GM12872 (cell line): ENCODE results near the gene HIPK2.

Experiments used
- TF ChIP-seq, protein P1 (sequence below): IDR thresholded peaks from 3 replicates; pipeline ENCODE4 v1.5.1; 2011; ENCODE audit warnings: low read depth, mild to moderate bottlenecking, low read length, moderate library complexity; ENCODE audit not compliant: insufficient read depth

HIPK2 gene

DNA sequence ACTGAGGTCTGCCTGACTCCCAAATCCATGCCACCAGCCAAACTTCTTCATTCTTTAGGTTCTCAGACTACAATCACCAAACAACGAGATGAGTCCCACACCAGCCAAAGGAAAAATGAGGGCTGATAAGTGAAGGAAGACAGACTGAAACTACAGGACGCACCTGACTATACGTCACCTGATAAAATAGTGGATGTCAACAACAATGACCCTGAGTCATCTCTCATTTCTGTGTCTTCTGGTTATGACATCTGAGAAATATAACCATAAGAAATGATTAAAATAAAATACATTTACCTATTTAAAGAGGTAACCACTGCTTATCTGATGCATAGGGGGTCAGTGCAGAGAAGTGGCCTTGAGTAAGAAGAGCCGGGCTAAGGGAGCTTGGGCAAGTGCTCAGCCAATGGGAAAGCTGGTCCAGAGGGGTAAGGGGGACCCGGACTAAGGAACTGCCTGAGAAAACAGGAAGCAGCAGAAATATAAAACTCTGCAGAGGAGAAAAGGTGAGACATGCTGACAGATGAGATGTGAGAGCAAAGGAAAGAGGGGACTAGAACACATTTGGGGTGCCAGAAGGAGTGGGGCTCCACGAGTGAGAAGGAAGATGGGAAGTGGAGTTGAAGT lies 51.8 kb downstream of the HIPK2 start:
- TF ChIP-seq, protein P1, sequence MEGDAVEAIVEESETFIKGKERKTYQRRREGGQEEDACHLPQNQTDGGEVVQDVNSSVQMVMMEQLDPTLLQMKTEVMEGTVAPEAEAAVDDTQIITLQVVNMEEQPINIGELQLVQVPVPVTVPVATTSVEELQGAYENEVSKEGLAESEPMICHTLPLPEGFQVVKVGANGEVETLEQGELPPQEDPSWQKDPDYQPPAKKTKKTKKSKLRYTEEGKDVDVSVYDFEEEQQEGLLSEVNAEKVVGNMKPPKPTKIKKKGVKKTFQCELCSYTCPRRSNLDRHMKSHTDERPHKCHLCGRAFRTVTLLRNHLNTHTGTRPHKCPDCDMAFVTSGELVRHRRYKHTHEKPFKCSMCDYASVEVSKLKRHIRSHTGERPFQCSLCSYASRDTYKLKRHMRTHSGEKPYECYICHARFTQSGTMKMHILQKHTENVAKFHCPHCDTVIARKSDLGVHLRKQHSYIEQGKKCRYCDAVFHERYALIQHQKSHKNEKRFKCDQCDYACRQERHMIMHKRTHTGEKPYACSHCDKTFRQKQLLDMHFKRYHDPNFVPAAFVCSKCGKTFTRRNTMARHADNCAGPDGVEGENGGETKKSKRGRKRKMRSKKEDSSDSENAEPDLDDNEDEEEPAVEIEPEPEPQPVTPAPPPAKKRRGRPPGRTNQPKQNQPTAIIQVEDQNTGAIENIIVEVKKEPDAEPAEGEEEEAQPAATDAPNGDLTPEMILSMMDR, result no peak

DNA sequence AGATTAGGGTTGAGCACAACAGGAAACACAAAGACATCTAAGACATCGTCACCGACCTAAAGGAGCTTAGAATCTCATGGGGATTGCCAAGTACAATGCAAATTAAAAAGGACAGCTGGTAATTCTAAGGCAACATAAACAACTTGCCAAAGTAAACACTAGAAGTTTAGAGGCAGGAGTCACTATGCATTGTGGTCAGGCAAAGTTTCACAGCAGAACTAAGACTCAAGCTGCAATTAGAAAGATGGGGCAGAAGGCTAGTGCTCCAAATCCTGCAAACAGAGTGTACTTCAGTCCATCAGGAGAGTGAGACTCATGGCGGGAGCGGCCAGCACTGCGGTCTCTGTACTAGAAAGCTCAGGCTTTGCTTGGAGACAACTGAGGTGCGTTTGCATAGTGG lies 52.7 kb downstream of the HIPK2 start:
- TF ChIP-seq, protein P1, result no peak

DNA sequence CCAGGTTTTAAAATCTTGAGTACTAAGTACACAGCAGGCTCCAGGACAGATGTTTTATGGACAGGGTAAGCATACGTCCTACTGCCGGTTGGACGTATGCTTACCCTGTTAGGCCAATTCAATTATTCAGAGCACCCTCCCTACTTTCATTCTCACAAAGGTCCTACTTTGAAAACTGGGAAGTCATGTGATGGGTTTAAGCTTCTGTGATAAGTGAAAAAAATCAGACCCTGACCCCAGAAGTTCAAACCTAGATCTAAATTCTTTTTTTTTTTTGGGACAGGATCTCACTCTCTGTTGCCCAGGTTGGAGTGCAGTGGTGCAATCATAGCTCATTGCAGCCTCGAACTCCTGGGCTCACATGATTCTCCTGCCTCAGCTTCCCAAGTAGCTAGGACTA lies 55.2 kb downstream of the HIPK2 start:
- TF ChIP-seq, protein P1, result no peak

DNA sequence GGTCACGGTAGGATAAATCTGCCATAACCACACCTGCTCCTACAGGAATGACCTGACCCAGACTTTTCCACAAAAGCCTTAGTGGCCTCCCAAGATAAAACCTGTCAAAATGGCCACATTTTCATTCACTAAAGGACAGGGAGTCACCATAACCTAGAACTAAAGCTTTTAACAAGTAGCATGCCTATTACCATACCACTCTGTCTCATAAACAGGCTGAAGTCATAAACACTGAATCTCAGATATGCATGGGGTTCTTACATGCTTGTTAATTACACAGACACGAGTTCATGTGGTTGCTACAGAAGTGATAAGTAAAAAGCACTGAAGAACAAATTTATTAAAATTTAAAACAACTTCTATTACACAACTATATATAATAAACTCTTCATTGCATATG lies 56.0 kb downstream of the HIPK2 start:
- TF ChIP-seq, protein P1, result no peak

DNA sequence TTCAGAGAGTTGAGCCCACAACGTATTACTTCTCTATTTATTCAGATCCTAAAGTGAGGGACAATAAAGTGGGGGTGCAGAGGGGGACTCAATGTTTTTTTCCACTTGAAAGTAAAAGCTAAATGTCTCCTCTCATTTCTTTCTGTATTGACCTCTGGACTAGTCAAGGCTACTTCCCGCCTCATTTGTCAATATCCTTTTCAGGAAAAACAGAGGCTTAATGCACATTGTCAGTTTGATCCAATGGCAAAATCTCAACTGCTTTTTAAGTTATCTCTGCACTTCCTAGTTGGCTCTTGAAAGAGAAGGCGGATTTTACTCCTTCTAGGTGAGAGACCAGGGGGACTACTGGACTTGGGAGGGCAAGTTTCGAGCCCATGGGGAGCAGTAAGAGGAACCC lies 56.4 kb downstream of the HIPK2 start:
- TF ChIP-seq, protein P1, result no peak

DNA sequence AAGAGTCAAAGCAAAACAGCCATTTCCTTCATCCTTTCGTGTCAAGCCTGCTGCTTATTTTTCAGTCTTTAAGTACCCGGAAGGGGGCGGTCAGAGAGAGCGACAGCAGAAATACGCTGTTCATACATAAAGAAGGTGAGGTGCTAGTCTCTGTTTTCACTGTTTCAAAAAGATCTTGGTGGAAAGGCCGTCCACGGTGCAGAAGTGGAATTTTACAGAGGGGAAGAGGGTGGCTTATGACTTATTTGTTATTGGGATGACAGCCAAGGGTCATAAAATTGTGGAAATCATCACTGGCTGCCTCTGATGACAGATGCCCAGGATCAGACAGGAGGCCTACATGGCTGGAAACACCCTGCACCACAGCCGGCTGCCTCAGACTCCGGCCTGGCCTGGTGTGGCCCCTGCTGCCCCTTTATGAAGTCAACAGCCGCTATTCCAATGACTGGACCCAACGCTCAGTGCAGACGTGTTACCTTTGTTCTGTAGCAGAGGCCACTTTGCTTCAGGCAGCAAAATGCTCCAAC lies 57.0 kb downstream of the HIPK2 start:
- TF ChIP-seq, protein P1, result 0 out of 3 replicates have a peak, but pooled peaks have one; percentile 6

DNA sequence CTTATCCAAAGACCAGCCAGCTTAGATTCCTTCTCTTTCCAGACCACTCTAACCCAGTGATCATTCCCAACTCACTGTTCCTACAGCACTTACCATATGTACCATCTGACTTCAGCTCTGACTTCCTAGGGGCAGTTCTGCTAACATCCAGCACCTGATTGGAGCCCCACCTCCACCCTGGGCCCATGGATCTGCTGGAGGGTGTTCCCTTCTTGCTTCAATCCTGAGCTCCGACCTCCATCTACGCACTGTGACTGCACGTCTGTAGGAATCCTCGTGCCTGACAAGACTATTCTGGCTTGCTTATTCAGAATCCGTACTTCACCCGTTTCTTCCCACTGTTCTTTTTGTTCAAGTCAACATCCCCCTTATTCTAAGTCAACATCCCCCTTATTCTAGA lies 57.6 kb downstream of the HIPK2 start:
- TF ChIP-seq, protein P1, result no peak

DNA sequence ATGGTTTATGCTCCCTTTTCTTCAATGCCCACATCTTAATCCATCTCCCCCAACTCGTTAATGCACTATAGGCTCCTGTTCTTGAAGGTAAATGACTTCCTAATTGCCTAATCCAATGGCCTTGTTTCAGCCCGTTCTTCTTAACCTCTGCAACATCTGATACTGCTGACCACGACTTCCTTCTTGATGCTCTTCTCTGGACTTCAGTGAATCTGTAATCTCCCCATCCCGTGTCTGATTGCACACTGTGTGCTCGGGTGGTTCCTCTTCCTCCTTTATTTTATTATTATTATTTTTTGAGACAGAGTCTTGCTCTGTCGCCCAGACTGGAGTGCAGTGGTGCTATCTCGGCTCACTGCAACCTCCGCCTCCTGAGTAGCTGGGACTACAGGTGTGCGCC lies 58.9 kb downstream of the HIPK2 start:
- TF ChIP-seq, protein P1, result no peak
